C4-2B (cell line): ENCODE results near the gene HSD17B8.
"Not testable (repeated sequence)": the region's sequence is repeated elsewhere in the genome, so short reads cannot be mapped to it uniquely, and the experiment has no call there.

Experiments used
- H3K27ac ChIP-seq: fragments of 450-650 bp; 2 replicates; pipeline ENCODE4 v1.5.1; 2017
- CTCF ChIP-seq: fragments of 450-650 bp; conservative IDR thresholded peaks from 2 replicates; pipeline ENCODE4 v1.5.1; 2017; ENCODE audit warnings: mild to moderate bottlenecking
- ZFX ChIP-seq: fragments of 450-650 bp; IDR thresholded peaks from 2 replicates; pipeline ENCODE4 v1.6.1; 2017

HSD17B8 gene

GRCh38 chr6:33216117-33216649 lies 11.7 kb downstream of the HSD17B8 start:
- TF ChIP-seq ZFX = no peak
- TF ChIP-seq CTCF = no peak
- no peak overlapping the region for H3K27ac ChIP-seq

GRCh38 chr6:33217246-33217645 lies 12.8 kb downstream of the HSD17B8 start:
- H3K27ac ChIP-seq = no peak overlapping the region
- TF ChIP-seq CTCF (no peak), ZFX (no peak)

GRCh38 chr6:33217681-33218080 lies 13.2 kb downstream of the HSD17B8 start:
- no peak overlapping the region for H3K27ac ChIP-seq
- TF ChIP-seq ZFX (no peak), CTCF (no peak)

- H3K27ac ChIP-seq = not testable (repeated sequence)
Observed at GRCh38 chr6:33226503-33227120, 22.2 kb downstream of the HSD17B8 start.

GRCh38 chr6:33235221-33235634 lies 30.8 kb downstream of the HSD17B8 start:
- TF ChIP-seq ZFX = no peak
- TF ChIP-seq CTCF = no peak

GRCh38 chr6:33236328-33236727 lies 31.9 kb downstream of the HSD17B8 start:
- no peak overlapping the region for H3K27ac ChIP-seq
- TF ChIP-seq ZFX (no peak), CTCF (no peak)

More at GRCh38 chr6:33235221-33235634, 30.8 kb downstream of the HSD17B8 start:
- H3K27ac ChIP-seq = no peak overlapping the region

GRCh38 chr6:33236852-33237251 lies 32.4 kb downstream of the HSD17B8 start:
- TF ChIP-seq ZFX (no peak), CTCF (no peak)
- H3K27ac ChIP-seq = no peak overlapping the region

GRCh38 chr6:33237741-33238140 lies 33.3 kb downstream of the HSD17B8 start:
- TF ChIP-seq CTCF (no peak), ZFX (no peak)

More at GRCh38 chr6:33237741-33238140, 33.3 kb downstream of the HSD17B8 start:
- no peak overlapping the region for H3K27ac ChIP-seq
